T-helper 2 cell treated with Interferon-gamma antibody and Interleukin-4, amounts not matched to agents 5 μg/mL and 100 μg/mL, for 36 hours (primary cell): ENCODE measurements around the gene KCMF1.
A peak's percentile ranks its signal among the peaks of the same experiment; 100 is the strongest.
"Not testable (repeated sequence)": the region's sequence is repeated elsewhere in the genome, so short reads cannot be mapped to it uniquely, and the experiment has no call there.

Source experiments
- DNase-seq: peaks from one replicate; pipeline ENCODE4 v3.0.0; 2021; ENCODE audit warnings: low spot score
- H3K27ac Mint-ChIP-seq: one replicate; pipeline ENCODE4 v1.8.0; 2021; ENCODE audit warnings: mild to moderate bottlenecking, mixed read lengths
- H3K27me3 Mint-ChIP-seq: one replicate; pipeline ENCODE4 v1.8.0; 2021; ENCODE audit warnings: low read depth, mixed read lengths
- H3K36me3 Mint-ChIP-seq: one replicate; pipeline ENCODE4 v1.8.0; 2021; ENCODE audit warnings: low read depth, mixed read lengths
- H3K4me1 Mint-ChIP-seq: one replicate; pipeline ENCODE4 v1.8.0; 2021; ENCODE audit warnings: low read depth, mixed read lengths
- H3K4me3 Mint-ChIP-seq: one replicate; pipeline ENCODE4 v1.8.0; 2022; ENCODE audit warnings: mild to moderate bottlenecking, moderate library complexity, mixed read lengths
- H3K9me3 Mint-ChIP-seq: one replicate; pipeline ENCODE4 v1.8.0; 2021; ENCODE audit warnings: mixed read lengths

Gene KCMF1

DNA sequence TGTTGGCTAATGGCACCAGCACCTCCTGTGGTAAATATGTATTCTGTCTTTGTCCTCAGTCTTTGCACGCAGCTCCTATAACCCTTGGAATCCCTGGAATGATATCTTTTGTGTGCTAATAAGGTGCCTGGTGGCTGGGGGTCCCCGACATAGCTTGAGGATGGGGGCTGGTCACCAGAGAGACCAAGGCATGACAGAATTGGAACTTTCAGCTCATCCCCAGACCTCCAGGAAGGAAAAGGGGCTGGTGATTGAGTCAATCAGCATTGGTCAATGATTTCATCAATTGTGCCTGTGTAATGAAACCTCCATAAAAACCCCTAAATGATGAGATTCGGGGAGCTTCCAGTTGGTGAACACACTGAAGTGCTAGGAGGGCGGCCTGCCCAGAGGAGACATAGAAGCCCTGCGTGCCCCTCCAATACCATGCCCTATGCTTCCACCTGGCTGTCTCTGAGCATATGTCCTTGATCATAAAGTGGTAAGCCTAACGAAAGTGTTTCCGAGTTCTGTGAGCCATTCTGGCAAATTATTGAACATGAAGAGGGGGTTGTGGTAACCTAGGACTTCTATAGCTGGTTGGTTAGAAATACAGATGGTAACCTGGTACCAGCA is 26.6 kb upstream of the KCMF1 start:
- Mint-ChIP-seq H3K36me3 (peaks cover 38% of the 10 kb centered on the region), H3K27me3 (no peaks in the 10 kb centered on the region), H3K4me1 (peaks cover 61% of the 10 kb centered on the region), H3K9me3 (no peaks in the 10 kb centered on the region), H3K27ac (peak overlapping the region; percentile 93), H3K4me3 (peak overlapping the region; percentile 21)
- DNase-seq, result no peak

DNA sequence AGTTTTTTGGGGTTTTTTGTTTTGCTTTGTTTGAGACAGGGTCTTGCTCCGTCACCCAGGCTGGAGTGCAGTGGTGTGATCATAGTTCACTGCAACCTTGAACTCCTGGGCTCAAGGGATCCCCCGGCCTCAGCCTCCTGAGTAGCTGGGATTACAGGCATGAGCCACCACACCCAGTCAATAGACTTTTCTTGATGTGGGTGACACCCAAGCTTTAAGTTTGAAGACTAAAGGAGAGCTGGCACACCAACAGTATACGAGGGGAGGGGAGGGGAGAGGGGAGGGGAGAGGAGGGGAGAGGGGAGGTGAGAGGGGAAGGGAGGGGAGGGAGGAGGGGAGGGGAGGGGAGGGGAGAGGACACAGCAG is 25.1 kb upstream of the KCMF1 start:
- Mint-ChIP-seq H3K36me3 (peaks cover 42% of the 10 kb centered on the region), H3K27ac (peak overlapping the region; percentile 93), H3K4me3 (peak overlapping the region; percentile 57), H3K4me1 (peaks cover 48% of the 10 kb centered on the region)
- not testable (repeated sequence) for H3K27me3 Mint-ChIP-seq, H3K9me3 Mint-ChIP-seq
- peak; percentile 20 for DNase-seq

DNA sequence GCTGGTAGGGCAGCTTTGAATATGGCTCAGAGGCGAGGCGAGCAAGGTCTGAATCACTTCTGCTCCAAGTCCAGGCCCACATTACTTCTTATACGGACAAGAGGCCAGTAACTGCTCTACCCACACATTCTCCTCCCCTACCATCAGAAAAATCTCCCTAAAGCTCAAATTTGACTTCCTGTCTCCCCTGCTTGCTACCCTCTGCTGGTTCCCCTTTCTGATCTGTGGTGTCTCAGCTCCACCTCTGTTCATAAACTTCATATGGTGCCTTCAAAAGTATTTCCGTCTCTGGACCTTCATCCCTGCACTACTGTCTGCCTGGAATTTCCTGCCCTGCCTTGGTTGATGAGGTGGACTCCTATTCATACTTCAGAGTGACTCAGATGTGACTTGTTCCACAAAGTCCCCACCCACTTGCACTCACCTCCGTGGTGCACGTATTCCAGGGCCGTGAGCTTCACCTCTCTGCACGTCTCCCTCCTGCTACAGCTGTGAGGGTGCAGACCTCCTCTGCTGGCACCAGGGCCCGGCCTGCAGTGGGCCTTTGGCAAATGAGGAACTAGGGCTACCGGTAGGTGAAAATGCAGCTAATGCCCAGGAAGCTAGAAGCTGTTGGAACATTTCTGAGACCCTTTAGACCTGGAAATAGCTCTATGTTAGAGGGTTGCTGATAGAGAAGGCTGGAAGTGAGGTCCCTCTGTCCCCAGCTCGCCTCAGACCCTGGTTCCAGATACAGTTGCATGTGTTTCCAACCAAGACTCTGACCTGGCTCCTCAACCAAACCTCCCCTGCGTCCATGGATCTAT is 24.6 kb upstream of the KCMF1 start:
- H3K4me1 Mint-ChIP-seq, result peaks cover 44% of the 10 kb centered on the region
- H3K4me3 Mint-ChIP-seq, result peak overlapping the region; percentile 50
- no peaks in the 10 kb centered on the region for H3K9me3 Mint-ChIP-seq
- H3K36me3 Mint-ChIP-seq, result peaks cover 43% of the 10 kb centered on the region
- no peaks in the 10 kb centered on the region for H3K27me3 Mint-ChIP-seq
- H3K27ac Mint-ChIP-seq, result peak overlapping the region; percentile 93
- DNase-seq, result peak; percentile 85

DNA sequence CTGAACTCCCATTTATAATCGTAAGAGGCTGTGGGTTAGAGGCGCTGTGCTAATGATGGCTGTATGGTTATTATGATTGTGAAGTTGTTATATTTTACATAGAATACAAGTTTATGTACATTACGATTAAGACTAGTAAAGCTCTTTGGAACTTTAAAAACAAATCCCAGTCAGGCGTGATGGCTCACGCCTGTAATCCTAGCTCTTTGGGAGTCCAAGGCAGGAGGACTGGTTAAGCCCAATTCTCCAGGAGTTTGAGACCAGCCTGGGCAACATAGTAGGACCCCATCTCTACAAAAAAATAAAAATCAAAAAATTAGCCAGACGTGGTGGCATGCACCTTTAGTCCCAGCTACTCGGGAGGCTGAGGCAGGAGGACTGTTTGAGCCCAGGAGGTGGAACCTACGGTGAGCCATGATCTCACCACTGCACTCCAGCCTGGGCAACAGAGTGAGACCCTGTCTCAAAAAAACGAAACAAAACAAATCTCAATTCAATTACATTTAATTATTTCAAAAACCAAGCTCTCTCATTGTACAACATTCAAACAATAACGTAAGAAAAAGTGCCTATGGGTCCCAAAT is 23.9 kb upstream of the KCMF1 start:
- Mint-ChIP-seq H3K27me3 (no peaks in the 10 kb centered on the region), H3K4me1 (peaks cover 41% of the 10 kb centered on the region), H3K4me3 (peak overlapping the region; percentile 50), H3K36me3 (peaks cover 38% of the 10 kb centered on the region), H3K27ac (peak overlapping the region; percentile 93), H3K9me3 (no peaks in the 10 kb centered on the region)
- no peak for DNase-seq

DNA sequence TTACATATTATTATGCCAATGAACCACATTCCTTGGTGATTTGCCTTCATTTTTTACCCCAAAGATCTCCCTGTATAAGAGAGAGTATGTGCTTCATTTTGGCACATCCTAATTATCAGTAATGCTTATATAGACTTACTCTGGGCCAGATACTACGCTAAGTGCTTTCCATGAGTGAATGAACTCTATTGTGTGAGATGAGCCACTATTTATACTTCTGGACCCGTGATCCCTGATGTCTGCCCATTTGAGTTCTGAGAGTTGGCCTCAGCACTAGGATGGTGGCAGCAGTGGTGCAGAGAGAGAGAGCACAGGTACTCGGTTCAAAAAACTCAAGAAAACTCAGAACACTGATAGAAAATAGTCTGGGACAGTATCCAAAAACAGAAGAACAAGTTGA is 17.4 kb upstream of the KCMF1 start:
- H3K27me3 Mint-ChIP-seq, result no peaks in the 10 kb centered on the region
- peaks cover 33% of the 10 kb centered on the region for H3K36me3 Mint-ChIP-seq
- H3K9me3 Mint-ChIP-seq, result no peaks in the 10 kb centered on the region
- H3K4me3 Mint-ChIP-seq, result no peak overlapping the region
- H3K4me1 Mint-ChIP-seq, result peaks cover 6% of the 10 kb centered on the region
- no peak overlapping the region for H3K27ac Mint-ChIP-seq
- DNase-seq, result no peak

DNA sequence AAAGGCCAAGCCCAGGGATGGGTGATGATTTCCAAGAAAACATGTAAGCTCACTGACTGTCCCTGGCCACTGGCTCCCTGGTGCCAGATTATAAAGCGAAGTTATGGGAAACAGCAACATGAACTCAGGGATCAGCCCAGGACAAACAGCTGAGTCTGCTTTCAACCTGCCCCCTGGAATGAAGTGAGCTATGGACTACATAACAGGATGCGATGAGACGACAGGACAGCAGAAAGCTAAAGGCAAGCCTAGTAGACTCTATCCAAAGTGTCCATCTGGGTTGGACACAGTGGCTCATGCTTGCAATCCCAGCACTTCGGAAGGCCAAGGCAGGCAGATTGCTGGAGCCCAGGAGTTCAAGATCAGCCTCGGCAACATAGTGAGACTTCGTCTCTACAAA is 16.6 kb upstream of the KCMF1 start:
- no peaks in the 10 kb centered on the region for H3K9me3 Mint-ChIP-seq
- peaks cover 4% of the 10 kb centered on the region for H3K4me1 Mint-ChIP-seq
- no peaks in the 10 kb centered on the region for H3K27me3 Mint-ChIP-seq
- peaks cover 31% of the 10 kb centered on the region for H3K36me3 Mint-ChIP-seq
- H3K4me3 Mint-ChIP-seq, result no peak overlapping the region
- H3K27ac Mint-ChIP-seq, result no peak overlapping the region
- no peak for DNase-seq

DNA sequence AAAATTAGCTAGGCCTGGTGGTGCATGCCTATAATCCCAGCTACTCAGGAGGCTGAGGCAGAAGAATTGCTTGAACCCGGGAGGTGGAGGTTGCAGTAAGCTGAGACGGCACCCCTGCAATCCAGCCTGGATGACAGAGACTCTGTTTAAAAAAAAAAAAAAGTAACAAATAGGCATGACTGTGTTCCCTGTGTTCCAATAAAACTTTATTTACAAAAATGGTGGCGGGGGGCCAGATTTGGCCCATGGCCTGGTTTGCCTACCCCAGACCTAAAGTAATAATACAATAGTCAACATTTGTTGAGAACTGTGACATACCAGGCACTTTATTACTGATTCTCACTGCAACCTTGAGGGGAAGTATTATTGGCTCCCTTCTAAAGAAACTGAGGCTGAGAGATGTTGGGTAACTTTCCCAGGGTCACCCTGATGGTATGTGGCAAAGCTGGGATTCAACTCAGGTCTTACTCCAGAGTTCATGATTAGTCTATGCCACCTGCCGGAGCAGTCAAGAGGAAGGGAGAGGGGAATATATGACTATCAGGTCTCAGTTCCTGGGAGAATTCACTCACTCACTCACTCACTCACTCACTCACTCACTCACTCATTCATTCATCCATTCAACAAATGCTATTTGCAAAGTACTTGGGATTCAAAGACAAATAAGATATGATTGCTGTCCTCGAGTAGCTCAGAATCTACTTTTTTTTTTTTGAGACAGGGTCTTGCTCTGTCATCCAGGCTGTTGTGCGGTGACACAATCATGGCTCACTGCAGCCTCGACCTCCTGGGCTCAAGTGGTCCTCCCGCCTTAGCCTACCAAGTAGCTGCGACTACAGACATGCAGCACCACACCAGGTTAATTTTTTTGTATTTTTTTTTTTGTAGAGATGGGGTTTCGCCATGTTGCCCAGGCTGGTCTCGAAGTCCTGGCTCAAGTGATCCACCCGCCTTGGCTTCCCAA is 14.3 kb upstream of the KCMF1 start:
- H3K36me3 Mint-ChIP-seq, result peaks cover 35% of the 10 kb centered on the region
- H3K27me3 Mint-ChIP-seq, result no peaks in the 10 kb centered on the region
- DNase-seq, result no peak
- no peak overlapping the region for H3K27ac Mint-ChIP-seq
- no peak overlapping the region for H3K4me3 Mint-ChIP-seq
- H3K4me1 Mint-ChIP-seq, result peaks cover 5% of the 10 kb centered on the region
- H3K9me3 Mint-ChIP-seq, result no peaks in the 10 kb centered on the region

DNA sequence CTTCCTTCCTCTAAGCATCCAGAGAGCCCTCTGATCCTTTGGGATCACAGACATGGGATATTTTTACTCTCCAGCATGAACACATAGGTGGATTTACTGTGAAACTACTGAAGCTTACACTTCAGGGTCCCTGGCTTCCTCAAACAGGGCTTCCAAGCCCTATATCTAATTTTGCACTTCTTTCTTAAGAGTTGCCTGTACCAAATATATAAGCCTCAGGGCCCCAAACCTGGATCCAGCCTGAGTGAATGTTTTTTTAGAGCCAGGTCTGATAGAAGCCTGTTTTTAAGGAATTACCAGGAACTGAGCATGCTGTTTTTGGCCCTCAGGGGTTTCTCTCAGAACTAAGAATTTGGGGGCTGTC is 13.2 kb upstream of the KCMF1 start:
- Mint-ChIP-seq H3K9me3 (no peaks in the 10 kb centered on the region), H3K4me3 (no peak overlapping the region), H3K27ac (no peak overlapping the region), H3K27me3 (no peaks in the 10 kb centered on the region), H3K4me1 (peaks cover 6% of the 10 kb centered on the region), H3K36me3 (peaks cover 40% of the 10 kb centered on the region)
- no peak for DNase-seq

DNA sequence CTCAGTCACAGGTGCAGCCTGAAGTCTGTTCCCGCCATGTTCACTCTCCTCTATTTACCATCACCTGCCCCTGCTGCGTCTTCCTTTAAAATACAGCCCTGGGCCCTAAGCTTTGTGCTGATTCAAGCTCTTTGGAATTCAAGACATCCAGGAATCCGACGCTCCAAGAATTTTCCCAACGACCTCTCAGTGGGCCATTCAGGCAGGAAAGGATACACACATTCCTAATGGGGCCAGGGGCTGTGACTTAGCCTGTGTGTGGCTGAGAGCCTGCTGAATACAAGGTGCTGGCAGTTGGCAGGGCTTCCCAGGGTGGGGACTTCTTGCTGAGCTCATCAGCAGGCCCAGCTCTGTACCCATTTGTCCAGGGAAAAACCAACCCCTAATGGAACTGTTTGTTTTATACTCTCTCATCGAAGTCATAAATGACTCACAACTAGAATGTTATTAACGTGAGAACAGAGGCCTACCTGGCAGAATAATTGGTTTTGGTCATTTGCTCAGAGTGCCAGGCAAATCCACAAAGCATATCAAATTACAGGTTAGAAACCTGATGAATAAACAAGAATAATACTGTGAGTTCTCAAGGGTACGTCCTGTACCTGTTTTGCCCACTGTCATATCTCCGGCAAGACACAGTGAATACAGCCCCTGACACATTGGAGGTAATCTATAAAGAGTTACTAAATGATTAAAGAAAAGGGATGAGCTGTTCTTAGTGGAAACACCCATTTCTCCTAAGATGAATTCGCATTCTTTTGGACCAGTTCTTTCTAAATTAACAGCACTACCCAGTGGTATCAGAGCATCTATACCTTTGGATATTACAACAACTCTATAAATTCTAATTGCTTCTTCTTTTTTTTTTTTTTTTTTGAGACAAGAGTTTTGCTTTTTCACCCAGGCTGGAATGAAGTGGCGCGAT is 12.6 kb upstream of the KCMF1 start:
- Mint-ChIP-seq H3K4me3 (no peak overlapping the region), H3K9me3 (no peaks in the 10 kb centered on the region), H3K4me1 (peaks cover 12% of the 10 kb centered on the region), H3K36me3 (peaks cover 47% of the 10 kb centered on the region), H3K27ac (no peak overlapping the region), H3K27me3 (no peaks in the 10 kb centered on the region)
- no peak for DNase-seq

DNA sequence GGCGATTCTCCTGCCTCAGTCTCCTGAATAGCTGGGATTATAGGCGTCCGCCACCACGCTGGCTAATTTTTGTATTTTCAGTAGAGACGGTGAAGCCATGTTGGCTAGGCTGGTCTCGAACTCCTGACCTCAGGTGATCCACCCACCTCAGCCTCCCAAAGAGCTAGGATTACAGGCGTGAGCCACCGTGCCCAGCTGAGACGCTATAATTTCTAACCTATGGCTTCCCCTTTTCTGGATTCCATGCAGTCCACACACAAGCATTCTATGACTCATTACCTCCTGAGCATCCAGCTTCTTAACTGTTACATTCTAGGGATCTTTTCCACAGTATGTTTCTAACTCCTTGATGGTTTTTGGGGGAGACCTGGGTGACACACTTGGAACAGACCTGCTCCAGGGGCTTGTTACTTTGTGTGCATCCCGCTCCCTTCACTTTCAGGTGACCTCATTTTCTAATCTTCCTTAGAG is 11.8 kb upstream of the KCMF1 start:
- peaks cover 18% of the 10 kb centered on the region for H3K4me1 Mint-ChIP-seq
- DNase-seq, result no peak
- H3K27me3 Mint-ChIP-seq, result no peaks in the 10 kb centered on the region
- no peak overlapping the region for H3K4me3 Mint-ChIP-seq
- peak overlapping the region; percentile 2 for H3K27ac Mint-ChIP-seq
- H3K9me3 Mint-ChIP-seq, result no peaks in the 10 kb centered on the region
- peaks cover 49% of the 10 kb centered on the region for H3K36me3 Mint-ChIP-seq

DNA sequence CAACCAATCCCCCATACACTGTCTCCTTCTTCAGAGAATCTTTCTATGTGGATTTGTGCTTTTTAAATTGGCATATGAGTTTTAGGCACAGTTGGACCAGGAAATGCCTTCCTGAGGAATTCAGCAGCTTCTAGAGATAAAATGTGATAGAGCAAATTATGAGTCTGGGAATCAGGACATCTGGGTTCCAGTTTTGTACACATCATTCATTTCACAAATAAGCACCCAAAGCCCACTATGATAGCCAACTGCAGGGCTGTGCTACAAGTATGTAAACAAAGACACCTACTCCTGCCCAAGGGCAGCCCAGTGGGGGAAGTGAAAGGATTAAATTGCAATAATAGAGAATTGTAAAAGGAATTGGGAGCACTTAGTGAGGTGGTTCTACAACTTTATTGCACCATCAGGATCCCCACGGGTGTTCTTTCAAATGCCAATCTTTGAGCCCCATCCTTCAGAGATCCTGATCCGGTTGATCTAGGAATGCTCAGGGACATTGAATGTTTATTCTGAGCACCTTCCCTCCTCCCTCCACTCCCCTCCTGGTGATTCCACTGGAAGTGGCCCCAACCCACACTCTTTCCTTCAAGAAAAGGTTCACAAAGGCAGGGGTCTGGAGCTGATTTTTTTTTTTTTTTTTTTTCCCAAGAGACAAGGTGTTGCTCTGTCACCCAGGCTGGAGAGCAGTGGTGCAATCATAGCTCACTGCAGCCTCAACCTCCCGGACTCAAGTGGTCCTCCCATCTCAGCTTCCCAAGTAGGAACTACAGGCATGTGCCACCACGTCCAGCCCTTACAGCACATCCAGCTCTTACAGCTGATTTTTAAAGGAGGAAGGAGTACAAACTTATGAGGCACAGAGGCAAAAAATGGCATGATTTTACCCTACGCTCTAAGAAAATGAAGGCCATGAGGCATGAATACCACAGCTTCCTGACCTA is 11.1 kb upstream of the KCMF1 start:
- Mint-ChIP-seq H3K27me3 (no peaks in the 10 kb centered on the region), H3K4me1 (peaks cover 21% of the 10 kb centered on the region), H3K9me3 (no peaks in the 10 kb centered on the region), H3K4me3 (no peak overlapping the region), H3K27ac (peak overlapping the region; percentile 2), H3K36me3 (peaks cover 51% of the 10 kb centered on the region)
- DNase-seq, result no peak

DNA sequence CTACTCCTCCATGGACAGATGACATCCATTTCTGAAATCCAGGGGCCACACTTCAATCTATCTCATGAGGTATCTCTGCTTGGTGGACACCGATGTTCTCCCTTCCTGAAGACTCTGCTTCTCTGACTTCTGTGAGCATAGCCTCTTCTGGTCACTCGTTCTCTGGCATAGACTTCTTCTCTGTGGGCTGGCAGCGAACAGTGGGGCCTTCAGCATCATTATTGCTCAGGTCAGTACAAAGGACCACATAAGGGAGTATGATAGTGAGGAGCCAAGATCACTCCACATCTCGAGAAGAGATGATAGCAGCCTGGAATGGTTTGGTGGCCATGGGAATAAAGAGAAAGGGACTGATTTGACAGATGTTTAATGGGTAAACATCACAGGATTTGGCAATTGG is 8.0 kb upstream of the KCMF1 start:
- Mint-ChIP-seq H3K4me3 (no peak overlapping the region), H3K27ac (peak overlapping the region; percentile 3), H3K4me1 (peaks cover 24% of the 10 kb centered on the region), H3K9me3 (no peaks in the 10 kb centered on the region), H3K27me3 (no peaks in the 10 kb centered on the region), H3K36me3 (peaks cover 51% of the 10 kb centered on the region)
- no peak for DNase-seq
